Embryonic facial prominence (tissue), 1 donor: ENCODE data around the gene SMYD5.

Experiments used
- DNase-seq: peaks from one replicate; pipeline ENCODE4 v3.0.0-alpha.2; 2016; ENCODE audit errors: extremely low spot score

SMYD5 gene

GRCh38 chr2:73238976-73239375 lies 24.9 kb downstream of the SMYD5 start:
- DNase-seq, result no peak

- no peak for DNase-seq
These were observed 25.7 kb downstream of the SMYD5 start for GRCh38 chr2:73239776-73240175.

GRCh38 chr2:73243884-73244570 lies 30.0 kb downstream of the SMYD5 start:
- no peak for DNase-seq

- DNase-seq, result no peak
These were observed 30.5 kb downstream of the SMYD5 start for GRCh38 chr2:73244580-73244979.

GRCh38 chr2:73246850-73247249 lies 32.8 kb downstream of the SMYD5 start:
- no peak for DNase-seq

GRCh38 chr2:73249636-73250035 lies 35.6 kb downstream of the SMYD5 start:
- no peak for DNase-seq

- no peak for DNase-seq
These were observed 37.1 kb downstream of the SMYD5 start for GRCh38 chr2:73250872-73251846.

GRCh38 chr2:73252238-73253027 lies 38.4 kb downstream of the SMYD5 start:
- no peak for DNase-seq

GRCh38 chr2:73253400-73253799 lies 39.4 kb downstream of the SMYD5 start:
- no peak for DNase-seq

- no peak for DNase-seq
These were observed 39.9 kb downstream of the SMYD5 start for GRCh38 chr2:73253901-73254300.

GRCh38 chr2:73254343-73255006 lies 40.4 kb downstream of the SMYD5 start:
- DNase-seq, result no peak

GRCh38 chr2:73255007-73255644 lies 41.1 kb downstream of the SMYD5 start:
- no peak for DNase-seq

- DNase-seq, result no peak
These were observed 42.0 kb downstream of the SMYD5 start for GRCh38 chr2:73255907-73256617.

GRCh38 chr2:73256618-73256922 lies 42.5 kb downstream of the SMYD5 start:
- DNase-seq, result no peak

- DNase-seq, result no peak
These were observed 43.0 kb downstream of the SMYD5 start for GRCh38 chr2:73257021-73257420.

GRCh38 chr2:73257425-73258125 lies 43.5 kb downstream of the SMYD5 start:
- DNase-seq, result no peak

GRCh38 chr2:73258186-73258912 lies 44.3 kb downstream of the SMYD5 start:
- DNase-seq, result no peak

- no peak for DNase-seq
These were observed 44.8 kb downstream of the SMYD5 start for GRCh38 chr2:73258913-73259215.

- no peak for DNase-seq
These were observed 45.2 kb downstream of the SMYD5 start for GRCh38 chr2:73259276-73259675.
